SU-DHL-6 (cell line): ENCODE results near the gene KIF11.

Experiments used
- H2AFZ ChIP-seq: fragments of 200-600 bp; sonication (generic); 2 replicates; pipeline ENCODE4 v1.6.1; 2014; ENCODE audit warnings: low read depth, mild to moderate bottlenecking, moderate library complexity, mixed read lengths, antibody characterized with exemption, low read length; ENCODE audit not compliant: severe bottlenecking
- H3F3A ChIP-seq: fragments of 200-600 bp; shearing (Covaris generic); 2 replicates; pipeline ENCODE4 v1.6.0; 2016; ENCODE audit warnings: antibody characterized with exemption, mild to moderate bottlenecking; ENCODE audit not compliant: insufficient read depth
- H3K27ac ChIP-seq: fragments of 200-600 bp; sonication (generic); 2 replicates; pipeline ENCODE4 v1.5.1; 2016; ENCODE audit warnings: low read depth, mild to moderate bottlenecking, low read length, moderate library complexity, mixed read lengths
- H3K27me3 ChIP-seq: fragments of 200-600 bp; sonication (generic), shearing (Covaris generic); 2 replicates; pipeline ENCODE4 v1.6.0; 2014; ENCODE audit warnings: mild to moderate bottlenecking, low read length
- H3K36me3 ChIP-seq: fragments of 200-600 bp; sonication (generic); 2 replicates; pipeline ENCODE4 v1.6.1; 2014; ENCODE audit warnings: mild to moderate bottlenecking, low read length, mixed read lengths
- H3K4me2 ChIP-seq: fragments of 300-600, 200-600 bp; shearing (Covaris generic), sonication (generic); 2 replicates; pipeline ENCODE4 v1.6.0; 2014; ENCODE audit warnings: low read length, low read depth, mild to moderate bottlenecking; ENCODE audit not compliant: poor library complexity, severe bottlenecking
- H3K4me3 ChIP-seq: fragments of 200-600 bp; sonication (generic); 2 replicates; pipeline ENCODE4 v1.5.1; 2014; ENCODE audit warnings: antibody characterized with exemption, low read length, mild to moderate bottlenecking, mixed read lengths; ENCODE audit not compliant: insufficient read depth, poor library complexity, severe bottlenecking
- H3K79me2 ChIP-seq: fragments of 200-600 bp; sonication (generic); 2 replicates; pipeline ENCODE4 v1.6.1; 2014; ENCODE audit warnings: mild to moderate bottlenecking, low read length, moderate library complexity; ENCODE audit not compliant: insufficient read depth
- H3K9ac ChIP-seq: fragments of 200-600 bp; sonication (generic); 2 replicates; pipeline ENCODE4 v1.7.0; 2014; ENCODE audit warnings: mild to moderate bottlenecking, low read length
- H3K9me2 ChIP-seq: fragments of 200-600 bp; sonication (generic); replicated peaks from 2 replicates; pipeline ENCODE4 v1.6.1; 2014; ENCODE audit warnings: low read length; ENCODE audit not compliant: insufficient read depth
- H3K9me3 ChIP-seq: fragments of 200-600 bp; sonication (generic); 2 replicates; pipeline ENCODE4 v1.6.1; 2014; ENCODE audit warnings: low read length, mixed read lengths; ENCODE audit not compliant: insufficient read depth
- H4K20me1 ChIP-seq: fragments of 200-600 bp; sonication (generic); 2 replicates; pipeline ENCODE4 v1.6.1; 2014; ENCODE audit warnings: low read depth, mild to moderate bottlenecking, antibody characterized with exemption, low read length, moderate library complexity, mixed read lengths
- CTCF ChIP-seq: fragments of 200-600 bp; sonication (generic); IDR thresholded peaks from one replicate; pipeline ENCODE4 v1.5.1; 2017; ENCODE audit warnings: antibody characterized with exemption, mild to moderate bottlenecking, low read length, moderate library complexity; ENCODE audit not compliant: insufficient read depth, poor library complexity, severe bottlenecking
- EZH2phosphoT487 ChIP-seq: fragments of 200-600 bp; sonication (generic), shearing (Covaris generic); conservative IDR thresholded peaks from 2 replicates; pipeline ENCODE4 v1.6.1; 2018; ENCODE audit warnings: mild to moderate bottlenecking, antibody characterized with exemption, low read length, moderate library complexity, mixed read lengths

KIF11 gene

GRCh38 chr10:92547676-92548075, 45.3 kb upstream of the KIF11 start:
- no peaks in the 10 kb centered on the region for H3K9me3 ChIP-seq
- H3K27me3 ChIP-seq: no peaks in the 10 kb centered on the region
- no peaks in the 10 kb centered on the region for H3K9me2 ChIP-seq
- H3K4me3 ChIP-seq: no peak overlapping the region
- H3K79me2 ChIP-seq: peaks cover 86% of the 10 kb centered on the region
- H2AFZ ChIP-seq: no peak overlapping the region
- no peak overlapping the region for H3K27ac ChIP-seq
- TF ChIP-seq EZH2phosphoT487: no peak
- TF ChIP-seq CTCF: no peak
- H3K4me2 ChIP-seq: no peak overlapping the region
- H3F3A ChIP-seq: no peaks in the 10 kb centered on the region
- no peaks in the 10 kb centered on the region; the same call in 1 of the 2 replicates for H4K20me1 ChIP-seq
- peaks cover 3% of the 10 kb centered on the region; the same call in 1 of the 2 replicates for H3K36me3 ChIP-seq
- H3K9ac ChIP-seq: no peak overlapping the region

- no peak overlapping the region for H3K4me2 ChIP-seq
- peaks cover 70% of the 10 kb centered on the region for H3K79me2 ChIP-seq
- no peaks in the 10 kb centered on the region for H3K9me3 ChIP-seq
- no peaks in the 10 kb centered on the region for H3K9me2 ChIP-seq
- no peak overlapping the region for H3K4me3 ChIP-seq
- H3K9ac ChIP-seq: no peak overlapping the region
- H2AFZ ChIP-seq: no peak overlapping the region
- no peaks in the 10 kb centered on the region for H3F3A ChIP-seq
- no peak overlapping the region for H3K27ac ChIP-seq
- no peaks in the 10 kb centered on the region for H3K27me3 ChIP-seq
- peaks cover 16% of the 10 kb centered on the region; the same call in 1 of the 2 replicates for H3K36me3 ChIP-seq
- H4K20me1 ChIP-seq: no peaks in the 10 kb centered on the region
- TF ChIP-seq EZH2phosphoT487 (no peak), CTCF (no peak)
Observed at GRCh38 chr10:92550924-92551323, 42.0 kb upstream of the KIF11 start.

- Histone ChIP-seq H3K27ac (no peak overlapping the region), H4K20me1 (no peaks in the 10 kb centered on the region), H3K79me2 (peaks cover 56% of the 10 kb centered on the region), H3K4me2 (no peak overlapping the region), H3K27me3 (no peaks in the 10 kb centered on the region), H3K9me2 (no peaks in the 10 kb centered on the region), H2AFZ (no peak overlapping the region), H3K9me3 (no peaks in the 10 kb centered on the region), H3F3A (no peaks in the 10 kb centered on the region), H3K4me3 (no peak overlapping the region), H3K36me3 (peaks cover 16% of the 10 kb centered on the region; the same call in 1 of the 2 replicates), H3K9ac (no peak overlapping the region)
- TF ChIP-seq CTCF: no peak
- TF ChIP-seq EZH2phosphoT487: no peak
Observed at GRCh38 chr10:92552310-92552709, 40.6 kb upstream of the KIF11 start.
